B cell (primary cell): ENCODE data around the gene TADA2A. TPM values are rescaled to one million over a fixed set of nuclear protein-coding genes. Genes with fewer than 3 reads are reported as not detected.
A peak's percentile ranks its signal among the peaks of the same experiment; 100 is the strongest.

ENCODE experiments used
- ATAC-seq: fragments of 200-7000 bp; cut with Tn5 transposase; one replicate; pipeline ENCODE4 v1.10.0; 2021; ENCODE audit warnings: low read depth, mild to moderate bottlenecking, moderate number of reproducible peaks, moderate library complexity
- CTCF ChIA-PET: fragments of 350-600 bp; sonication (Branson Sonifier 250); formaldehyde crosslinking; loops from one replicate; lab custom pipeline; 2021; ENCODE audit warnings: antibody characterized with exemption, inconsistent platforms; lab: Charles Lee
- POLR2A ChIA-PET: fragments of 350-600 bp; sonication (Branson Sonifier 250); formaldehyde crosslinking; loops from one replicate; lab custom pipeline; 2021; ENCODE audit warnings: antibody characterized with exemption; lab: Charles Lee
- DNase-seq: peaks from one replicate; pipeline ENCODE4 v3.0.0; 2013
- H2AFZ ChIP-seq: 2 replicates; pipeline ENCODE4 v1.6.1; 2012; ENCODE audit warnings: mild to moderate bottlenecking, low read depth, low read length; ENCODE audit not compliant: insufficient read depth, poor library complexity, severe bottlenecking
- H3K27ac ChIP-seq, 2 donors: 1 replicate in 1 of 2; 2 replicates in 1 of 2; pipeline ENCODE4 v1.5.1; 2012 to 2013; ENCODE audit warnings: low read length in 2 of 2, mild to moderate bottlenecking in 2 of 2, moderate library complexity in 1 of 2
- H3K27me3 ChIP-seq, 4 experiments: fragments of 200-600 bp in 1 of 4; sonication (generic) in 1 of 4; replicated peaks in 1 of 4; 1 replicate in 2 of 4; 2 replicates in 2 of 4; pipeline versions ENCODE4 v1.6.1 to v1.7.0; 2013 to 2016; ENCODE audit warnings: low read length in 3 of 4, mild to moderate bottlenecking in 2 of 4, mixed read lengths in 1 of 4, moderate library complexity in 1 of 4; ENCODE audit not compliant: insufficient read depth in 4 of 4, control insufficient read depth in 3 of 4; ENCODE audit errors: control extremely low read depth in 1 of 4
- H3K36me3 ChIP-seq, 2 experiments: replicated peaks in 1 of 2; 1 replicate in 1 of 2; 2 replicates in 1 of 2; pipeline versions ENCODE4 v1.6.1 to v1.7.1; 2013; ENCODE audit warnings: low read length in 1 of 2; ENCODE audit not compliant: insufficient read depth in 2 of 2, control insufficient read depth in 1 of 2; ENCODE audit errors: control extremely low read depth in 1 of 2, extremely low read depth in 1 of 2
- H3K4me1 ChIP-seq, 2 donors: fragments of 200-600 bp in 1 of 2; sonication (generic) in 1 of 2; 1 replicate in 1 of 2; 2 replicates in 1 of 2; pipeline versions ENCODE4 v1.5.1 to v1.6.1; 2013 to 2017; ENCODE audit warnings: low read length in 2 of 2; ENCODE audit not compliant: control insufficient read depth in 2 of 2, insufficient read depth in 2 of 2
- H3K4me2 ChIP-seq: replicated peaks from 2 replicates; pipeline ENCODE3; 2012; ENCODE audit warnings: mild to moderate bottlenecking, low read depth, low read length; ENCODE audit not compliant: poor library complexity, severe bottlenecking
- H3K4me3 ChIP-seq, 5 experiments: fragments of 200-600 bp in 1 of 5; sonication (generic) in 1 of 5; 1 replicate in 3 of 5; 2 replicates in 2 of 5; pipeline versions ENCODE4 v1.5.1 to v1.7.0; 2011 to 2016; ENCODE audit warnings: low read length in 4 of 5, mild to moderate bottlenecking in 4 of 5, low read depth in 2 of 5, control low read depth in 1 of 5, moderate library complexity in 1 of 5; ENCODE audit not compliant: insufficient read depth in 1 of 5; ENCODE audit errors: control extremely low read depth in 1 of 5, extremely low read depth in 1 of 5
- H3K79me2 ChIP-seq: fragments of 200-600 bp; sonication (generic); one replicate; pipeline ENCODE4 v1.6.0; 2016; ENCODE audit warnings: low read length; ENCODE audit not compliant: control insufficient read depth, insufficient read depth
- H3K9ac ChIP-seq: fragments of 200-600 bp; sonication (generic); 2 replicates; pipeline ENCODE4 v1.6.1; 2017; ENCODE audit warnings: mild to moderate bottlenecking, low read length, moderate library complexity
- H3K9me3 ChIP-seq, 3 donors: one replicate each; pipeline versions ENCODE4 v1.6.1 to v1.7.1; 2013; ENCODE audit warnings: low read length in 2 of 3; ENCODE audit not compliant: control insufficient read depth in 2 of 3, insufficient read depth in 1 of 3; ENCODE audit errors: control extremely low read depth in 1 of 3
- H4K20me1 ChIP-seq: 2 replicates; pipeline ENCODE4 v1.6.0; 2012; ENCODE audit warnings: mild to moderate bottlenecking, low read length; ENCODE audit not compliant: insufficient read depth, control insufficient read depth, poor library complexity, severe bottlenecking
- H3K27ac Mint-ChIP-seq: one replicate; pipeline ENCODE4 v1.8.0; 2021; ENCODE audit warnings: mixed read lengths
- H3K27me3 Mint-ChIP-seq: one replicate; pipeline ENCODE4 v1.8.0; 2021; ENCODE audit warnings: mixed read lengths
- H3K4me1 Mint-ChIP-seq: one replicate; pipeline ENCODE4 v1.8.0; 2021; ENCODE audit warnings: mixed read lengths
- H3K4me3 Mint-ChIP-seq: one replicate; pipeline ENCODE4 v1.8.0; 2021; ENCODE audit warnings: mixed read lengths
- H3K9me3 Mint-ChIP-seq: one replicate; pipeline ENCODE4 v1.8.0; 2022; ENCODE audit warnings: mixed read lengths; ENCODE audit not compliant: insufficient read depth
- EZH2 ChIP-seq: IDR thresholded peaks from 2 replicates; pipeline ENCODE4 v1.6.1; 2012; ENCODE audit warnings: borderline replicate concordance, low read depth, mild to moderate bottlenecking, moderate library complexity, low read length; ENCODE audit not compliant: insufficient read depth, poor library complexity, severe bottlenecking
- WGBS: methylation state at CpG from one replicate; pipeline ENCODE4 v1.1.5; 2013; ENCODE audit warnings: missing lambda C conversion rate; ENCODE audit not compliant: insufficient coverage; 5-methylcytosine and 5-hydroxymethylcytosine counted together
- intact Hi-C: fragments of 100-400 bp; cut with micrococcal nuclease; formaldehyde crosslinking; loops from one replicate; pipeline ENCODE4 v1.10.0; 2022
- polyA plus RNA-seq: library from polyadenylated mRNA; depleted of rRNA; stranded (reverse); fragments of >200 nt; gene quantifications from 2 replicates; pipeline ENCODE4 v1.2.3, GENCODE V29; 2012
- total RNA-seq, 2 donors: library from RNA; stranded (reverse); fragments of 120-200 nt in 1 of 2; gene quantifications; 1 replicate in 1 of 2; 2 replicates in 1 of 2; pipeline versions ENCODE4 v1.2.3 to v1.2.4, GENCODE V29; 2013 to 2022
- TF ChIP-seq, protein P1 (sequence below): fragments of 200-600 bp; IDR thresholded peaks from one replicate; pipeline ENCODE4 v1.8.0; 2022; ENCODE audit warnings: antibody characterized with exemption, mild to moderate bottlenecking

TADA2A gene
- total and polyA plus RNA-seq, 2 donors (not counting 1 experiment from before 2014, with no cell fraction given): 10.9 to 43.3 TPM

DNA sequence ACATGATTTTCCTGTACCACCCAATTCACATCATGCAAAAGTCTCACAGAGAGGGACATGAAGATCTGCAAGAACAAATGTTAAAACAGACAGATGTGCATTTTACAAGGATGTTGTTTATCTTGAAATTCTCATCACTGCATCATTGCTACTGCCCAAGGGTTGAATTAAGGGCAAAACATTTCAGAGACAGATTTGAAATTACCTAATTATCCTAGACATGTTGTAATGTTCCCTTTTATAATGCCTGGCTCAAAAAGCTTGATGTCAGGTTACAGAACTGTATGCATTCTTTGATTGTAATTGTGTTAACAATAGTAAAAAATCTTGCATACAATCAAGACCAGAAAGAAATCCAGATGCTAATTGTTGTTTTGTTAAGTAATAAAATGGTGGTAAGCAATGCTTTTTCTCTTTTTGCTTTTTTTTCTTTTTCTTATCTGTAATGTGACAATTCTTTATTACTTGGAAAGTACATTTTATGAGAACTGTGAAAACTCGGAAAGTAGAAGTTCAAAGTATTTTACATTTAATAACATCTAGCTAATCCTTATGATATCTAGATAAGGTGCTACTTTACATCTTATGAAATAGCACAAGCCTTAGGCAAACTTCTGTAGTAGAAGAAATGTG, 79.4 kb downstream of the TADA2A start:
- ATAC-seq (no peak), DNase-seq (no peak)
- Mint-ChIP-seq H3K4me1 (peaks cover 21% of the 10 kb centered on the region), H3K27ac (no peak overlapping the region), H3K9me3 (no peaks in the 10 kb centered on the region), H3K27me3 (no peaks in the 10 kb centered on the region), H3K4me3 (no peak overlapping the region)
- H3K79me2 ChIP-seq: no peaks in the 10 kb centered on the region
- H3K9ac ChIP-seq: no peak overlapping the region
- ChIA-PET POLR2A (no interaction called here), CTCF (interaction anchor here (1.1 kb wide), 1 partner anchor 41 kb away, joined by 3 read pairs; no protein-coding TSS in a partner anchor)
- no peaks in the 10 kb centered on the region for H4K20me1 ChIP-seq
- no peaks in the 10 kb centered on the region for H3K9me3 ChIP-seq
- WGBS: no CpG with 5 or more reads among the region's 1 CpG
- TF ChIP-seq, protein P1, sequence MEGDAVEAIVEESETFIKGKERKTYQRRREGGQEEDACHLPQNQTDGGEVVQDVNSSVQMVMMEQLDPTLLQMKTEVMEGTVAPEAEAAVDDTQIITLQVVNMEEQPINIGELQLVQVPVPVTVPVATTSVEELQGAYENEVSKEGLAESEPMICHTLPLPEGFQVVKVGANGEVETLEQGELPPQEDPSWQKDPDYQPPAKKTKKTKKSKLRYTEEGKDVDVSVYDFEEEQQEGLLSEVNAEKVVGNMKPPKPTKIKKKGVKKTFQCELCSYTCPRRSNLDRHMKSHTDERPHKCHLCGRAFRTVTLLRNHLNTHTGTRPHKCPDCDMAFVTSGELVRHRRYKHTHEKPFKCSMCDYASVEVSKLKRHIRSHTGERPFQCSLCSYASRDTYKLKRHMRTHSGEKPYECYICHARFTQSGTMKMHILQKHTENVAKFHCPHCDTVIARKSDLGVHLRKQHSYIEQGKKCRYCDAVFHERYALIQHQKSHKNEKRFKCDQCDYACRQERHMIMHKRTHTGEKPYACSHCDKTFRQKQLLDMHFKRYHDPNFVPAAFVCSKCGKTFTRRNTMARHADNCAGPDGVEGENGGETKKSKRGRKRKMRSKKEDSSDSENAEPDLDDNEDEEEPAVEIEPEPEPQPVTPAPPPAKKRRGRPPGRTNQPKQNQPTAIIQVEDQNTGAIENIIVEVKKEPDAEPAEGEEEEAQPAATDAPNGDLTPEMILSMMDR: no peak
- TF ChIP-seq EZH2: no peak
- peaks cover 0 to 4% (median 0%) of the 10 kb centered on the region in 4 experiments for H3K27me3 ChIP-seq
- H3K27ac ChIP-seq: no peak overlapping the region
- H3K4me3 ChIP-seq: no peak overlapping the region
- intact Hi-C loops: no loop called here
- no peak overlapping the region for H3K4me2 ChIP-seq
- H2AFZ ChIP-seq: no peak overlapping the region
- peaks cover 17 to 21% of the 10 kb centered on the region in 2 donors for H3K4me1 ChIP-seq
- peaks cover 0 to 1% of the 10 kb centered on the region in 2 experiments for H3K36me3 ChIP-seq

DNA sequence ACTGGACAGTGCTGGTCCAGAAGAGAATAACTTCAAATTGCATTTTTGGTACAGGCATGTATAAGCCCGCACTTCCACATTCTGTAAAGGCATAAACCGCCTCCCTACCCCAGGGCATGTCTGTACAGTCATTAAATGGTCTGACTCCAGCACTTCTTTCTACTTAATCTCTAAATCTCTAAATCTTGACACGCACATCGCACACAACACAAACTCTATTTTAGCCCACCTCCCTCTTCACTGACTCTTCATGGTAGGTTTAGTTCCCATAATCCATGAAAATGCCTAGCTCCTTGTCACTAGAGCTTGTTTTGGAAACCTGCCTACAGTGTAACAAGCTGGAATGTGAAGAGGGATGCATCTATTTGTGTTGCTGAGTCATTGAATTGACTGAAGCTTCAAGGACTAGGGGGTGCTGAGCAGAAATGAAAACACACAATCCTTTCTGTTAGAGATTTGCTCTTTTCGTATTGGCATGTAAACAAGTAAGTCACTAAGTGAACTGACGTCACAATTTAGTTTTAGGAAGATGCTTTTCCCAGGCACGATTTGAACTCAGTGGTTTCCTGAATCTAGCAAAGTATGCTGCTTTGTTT, 81.4 kb downstream of the TADA2A start:
- Mint-ChIP-seq H3K27me3 (no peaks in the 10 kb centered on the region), H3K9me3 (no peaks in the 10 kb centered on the region), H3K4me3 (peak overlapping the region; percentile 96), H3K4me1 (peaks cover 25% of the 10 kb centered on the region), H3K27ac (peak overlapping the region; percentile 93)
- H3K27me3 ChIP-seq: peaks cover 0 to 4% (median 0%) of the 10 kb centered on the region in 4 experiments
- CTCF ChIA-PET: no interaction called here
- H3K79me2 ChIP-seq: no peaks in the 10 kb centered on the region
- peak overlapping the region; percentile 98 for H3K4me2 ChIP-seq
- peak overlapping the region in 3 of 5 experiments; percentile 67 to 80 (median 75) for H3K4me3 ChIP-seq
- no peaks in the 10 kb centered on the region for H3K9me3 ChIP-seq
- intact Hi-C loops: no loop called here
- peak overlapping the region; percentile 93 for H2AFZ ChIP-seq
- H4K20me1 ChIP-seq: no peaks in the 10 kb centered on the region
- peaks cover 17 to 21% of the 10 kb centered on the region in 2 donors for H3K4me1 ChIP-seq
- H3K27ac ChIP-seq: no peak overlapping the region
- POLR2A ChIA-PET: no interaction called here
- no peaks in the 10 kb centered on the region for H3K36me3 ChIP-seq
- ATAC-seq: no peak
- TF ChIP-seq, protein P1: no peak
- no peak for TF ChIP-seq EZH2
- peak; percentile 31 for DNase-seq
- peak overlapping the region; percentile 72 for H3K9ac ChIP-seq
- WGBS: 45% methylated on average over 4 of the region's 7 CpGs
